T47D (cell line): ENCODE results near the gene SMARCB1.
A peak's percentile ranks its signal among the peaks of the same experiment; 100 is the strongest.

Experiments used
- DNase-seq, 2 experiments: peaks; one replicate each; pipeline versions ENCODE4 v3.0.0 to v3.0.0-alpha.2; 2011 to 2012; ENCODE audit warnings: low read depth in 1 of 2, low spot score in 1 of 2
- JUND ChIP-seq: IDR thresholded peaks from 2 replicates; pipeline ENCODE4 v1.6.1; 2012; ENCODE audit warnings: low read depth
- in situ Hi-C: cut with HindIII; loops from 2 replicates; pipeline ENCODE4 v1.10.0; 2016; ENCODE audit warnings: low sequenced_read_pairs, low pct_unique_long_range_greater_than_20kb

SMARCB1 gene

DNA sequence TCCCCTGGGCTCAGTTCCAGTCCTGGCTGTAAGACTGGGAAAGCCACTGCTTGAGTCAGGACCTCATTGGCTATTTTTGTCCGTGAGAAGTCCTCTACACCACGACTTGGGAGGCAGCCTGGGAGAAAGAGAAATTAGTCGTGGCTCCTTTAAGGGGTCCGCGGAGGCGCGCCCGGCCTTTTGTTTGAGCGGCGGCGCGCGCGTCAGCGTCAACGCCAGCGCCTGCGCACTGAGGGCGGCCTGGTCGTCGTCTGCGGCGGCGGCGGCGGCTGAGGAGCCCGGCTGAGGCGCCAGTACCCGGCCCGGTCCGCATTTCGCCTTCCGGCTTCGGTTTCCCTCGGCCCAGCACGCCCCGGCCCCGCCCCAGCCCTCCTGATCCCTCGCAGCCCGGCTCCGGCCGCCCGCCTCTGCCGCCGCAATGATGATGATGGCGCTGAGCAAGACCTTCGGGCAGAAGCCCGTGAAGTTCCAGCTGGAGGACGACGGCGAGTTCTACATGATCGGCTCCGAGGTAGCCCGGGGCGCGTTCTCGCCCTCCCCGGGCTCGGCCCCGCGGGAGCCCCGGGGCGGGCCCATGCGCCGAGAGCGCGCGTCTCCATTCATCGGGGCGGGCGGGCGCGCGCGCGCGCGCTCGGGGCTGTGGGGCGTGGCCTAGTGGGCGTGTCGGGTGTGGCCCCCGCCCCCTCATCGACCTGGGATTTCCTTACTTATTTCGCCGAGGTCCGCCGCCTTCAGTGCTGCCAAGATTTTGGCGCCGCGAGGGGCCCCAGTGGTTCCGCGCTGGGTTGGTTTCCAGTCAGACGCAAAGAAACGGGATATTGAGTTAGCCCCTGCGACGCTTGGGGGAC lies at the start of gene SMARCB1:
Gene SMARCB1, plus strand, starts transcription at position 215 of the 848 bp plus-strand sequence. Its CDS starts 204 bp downstream, at position 419.
- no peak for TF ChIP-seq JUND
- DNase-seq, result peak; percentile 75 to 90
- in situ Hi-C loops, result no loop called here

DNA sequence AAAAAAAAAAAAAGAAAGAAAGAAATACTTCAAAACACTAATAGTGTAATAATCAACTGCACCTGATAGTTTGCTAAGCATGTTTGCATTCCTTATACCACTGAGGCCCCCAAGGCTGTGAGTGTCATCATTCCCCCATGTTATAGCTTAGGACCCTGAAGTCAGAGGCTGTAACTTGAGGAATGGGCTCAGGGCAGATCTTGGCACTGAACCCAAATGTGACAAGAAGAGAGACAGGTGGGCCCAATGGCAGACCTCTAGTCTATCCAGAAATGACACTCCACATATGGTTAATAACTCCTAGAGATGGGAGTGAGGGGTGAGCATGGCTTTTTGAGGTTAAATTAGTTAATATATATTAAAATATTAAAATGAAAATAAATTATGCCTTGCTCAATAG lies 49.1 kb upstream of the SMARCB1 start:
- no peak for DNase-seq
- no peak for TF ChIP-seq JUND
- in situ Hi-C loops, result no loop called here

DNA sequence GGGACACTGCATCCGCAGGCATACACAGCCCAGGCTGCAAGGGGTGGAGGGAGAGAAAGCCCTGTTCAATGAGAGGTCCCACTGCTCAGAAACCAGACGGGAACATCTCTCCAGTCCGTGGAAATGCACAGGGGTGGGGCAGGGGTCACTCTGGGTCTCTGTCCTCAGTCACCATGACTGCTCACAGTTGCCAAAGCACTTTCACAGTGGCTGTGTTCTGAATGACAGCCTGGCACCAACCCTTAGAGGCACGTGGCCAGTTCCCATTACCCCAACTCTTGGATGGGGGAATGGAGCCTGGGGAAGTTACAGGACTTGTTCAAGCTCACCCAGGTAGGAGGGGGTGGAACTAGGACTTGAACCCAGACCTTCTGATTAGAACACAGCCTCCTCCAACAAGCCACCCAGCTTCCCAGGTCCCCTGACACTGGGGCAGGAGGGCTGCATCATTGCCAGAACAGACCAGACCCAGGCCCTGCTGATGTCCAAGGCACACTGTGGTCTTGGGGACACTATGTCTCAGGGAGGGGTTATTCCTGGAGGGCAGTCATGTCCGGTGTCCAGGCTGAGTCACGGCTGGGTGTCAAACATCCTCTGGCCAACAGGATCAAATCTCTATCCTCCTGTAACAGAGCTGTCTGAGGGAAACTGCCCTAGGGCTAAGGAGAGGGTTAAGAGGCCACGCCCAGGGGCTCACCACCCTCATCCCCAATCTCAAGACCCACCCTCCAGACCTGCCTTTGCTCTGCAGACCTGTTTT lies 44.1 kb upstream of the SMARCB1 start:
- in situ Hi-C loops, result no loop called here
- TF ChIP-seq JUND, result no peak
- DNase-seq, result no peak

DNA sequence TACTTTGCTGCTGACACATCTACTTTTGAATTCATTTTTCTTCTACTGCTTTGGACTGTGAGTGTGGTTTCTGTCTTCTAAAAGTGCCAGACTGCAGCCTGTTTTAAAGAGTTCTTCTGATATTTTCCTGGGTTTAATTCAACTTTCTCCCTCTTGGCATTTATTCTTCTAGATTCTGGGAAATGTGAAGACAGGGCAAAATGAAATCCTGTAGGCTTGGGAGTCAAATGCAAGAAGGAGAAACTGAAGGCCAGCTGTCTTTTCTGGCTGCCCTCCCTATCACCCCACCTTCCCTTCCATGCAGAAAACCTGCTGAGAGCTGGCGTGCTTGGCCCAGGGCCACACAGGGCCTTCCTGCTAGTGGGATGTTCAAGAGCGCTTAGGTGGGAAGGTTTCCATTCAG lies 43.5 kb upstream of the SMARCB1 start:
- in situ Hi-C loops, result no loop called here
- no peak for DNase-seq
- TF ChIP-seq JUND, result no peak

DNA sequence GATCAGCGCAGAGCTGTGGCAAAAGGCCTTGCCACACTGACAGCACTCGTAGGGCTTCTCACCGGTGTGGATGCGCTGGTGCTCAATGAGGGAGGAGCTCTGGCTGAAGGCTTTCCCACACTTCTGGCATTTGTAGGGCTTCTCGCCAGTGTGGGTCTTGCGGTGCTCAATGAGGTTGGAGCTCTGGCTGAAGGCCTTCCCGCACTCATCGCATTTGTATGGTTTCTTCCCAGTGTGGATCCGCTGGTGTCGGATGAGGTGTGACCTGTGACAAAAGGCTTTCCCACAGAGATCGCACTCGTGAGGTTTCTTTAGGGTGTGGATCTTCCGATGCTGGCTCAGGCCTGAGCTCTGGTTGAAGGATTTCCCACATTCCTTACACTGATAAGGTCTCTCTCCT lies 42.8 kb upstream of the SMARCB1 start:
- TF ChIP-seq JUND, result no peak
- no peak for DNase-seq
- in situ Hi-C loops, result no loop called here

DNA sequence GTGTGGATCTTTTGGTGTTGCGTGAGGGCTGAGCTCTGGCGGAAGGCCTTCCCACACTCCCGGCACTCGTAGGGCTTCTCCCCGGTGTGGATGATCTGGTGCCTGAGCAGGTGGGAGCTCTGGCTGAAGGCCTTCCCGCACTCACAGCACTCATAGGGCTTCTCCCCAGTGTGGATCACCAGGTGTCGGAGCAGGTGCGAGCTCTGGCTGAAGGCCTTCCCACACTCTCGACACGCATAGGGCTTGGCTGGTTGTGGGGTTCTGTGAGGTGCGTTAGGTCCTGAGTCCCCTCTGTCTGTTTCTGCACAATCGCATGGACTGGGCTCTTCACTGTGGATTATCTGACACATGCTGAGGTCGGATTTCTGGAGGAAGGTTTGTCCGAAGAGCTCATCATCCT lies 42.3 kb upstream of the SMARCB1 start:
- TF ChIP-seq JUND, result no peak
- no peak for DNase-seq
- in situ Hi-C loops, result no loop called here

DNA sequence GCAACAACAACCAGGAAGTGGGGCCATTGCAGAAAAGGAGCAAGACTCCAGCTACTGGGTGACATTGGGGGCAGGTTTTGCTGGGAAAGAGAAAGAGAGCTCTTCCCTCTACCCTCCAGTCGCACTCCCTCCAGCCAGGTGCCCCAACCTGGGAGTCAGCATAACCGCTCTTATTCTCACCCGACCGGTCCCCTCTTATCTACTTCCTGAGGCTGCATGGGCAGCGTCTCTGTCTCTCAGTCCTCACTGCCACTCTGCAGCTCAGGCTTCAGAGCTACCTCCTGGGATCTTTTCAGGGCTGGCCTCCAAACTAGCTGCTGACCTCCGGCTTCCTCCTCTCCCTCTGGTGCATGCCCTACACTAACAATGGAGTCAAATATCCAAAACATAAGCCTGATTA lies 41.0 kb upstream of the SMARCB1 start:
- no peak for DNase-seq
- no peak for TF ChIP-seq JUND
- in situ Hi-C loops, result no loop called here

DNA sequence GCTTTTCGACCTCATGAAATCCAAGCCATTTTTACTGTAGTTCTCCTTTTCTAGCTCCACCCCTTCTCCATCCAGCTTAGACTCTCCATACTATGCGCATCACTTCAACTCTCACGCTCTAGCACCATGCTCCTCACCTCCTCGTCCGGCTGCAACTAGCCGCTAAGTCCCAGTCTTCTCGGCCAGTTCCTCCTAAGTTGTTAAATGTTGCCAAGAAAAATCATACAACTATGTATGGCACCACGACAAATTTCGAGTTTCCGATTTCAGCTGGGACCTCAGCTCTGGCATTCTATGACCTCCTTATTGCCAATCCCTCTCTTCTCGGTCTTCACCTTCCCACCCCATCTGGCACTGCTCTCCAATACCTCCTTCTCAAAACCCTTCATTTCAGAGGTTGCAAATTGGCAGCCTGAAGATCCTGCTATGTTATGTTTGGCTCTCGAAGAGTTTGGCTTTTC lies 36.9 kb upstream of the SMARCB1 start:
- in situ Hi-C loops, result no loop called here
- no peak for TF ChIP-seq JUND
- no peak for DNase-seq

DNA sequence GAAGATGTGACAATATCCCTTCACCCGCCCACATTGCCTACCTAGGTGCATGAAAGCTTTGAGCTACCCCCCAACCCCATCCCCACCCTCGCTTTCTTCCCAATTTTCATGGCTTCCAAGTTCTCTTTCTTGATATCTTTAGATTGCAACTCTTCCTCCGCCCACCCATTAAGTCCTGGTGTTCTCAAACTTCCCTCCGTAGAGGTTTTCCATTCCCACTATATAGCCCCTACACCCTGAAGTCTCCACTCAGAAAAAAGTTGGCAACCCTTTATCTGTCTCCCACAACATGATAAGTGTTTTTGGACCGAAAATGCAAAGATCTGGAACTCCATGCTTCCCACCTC lies 36.4 kb upstream of the SMARCB1 start:
- no peak for DNase-seq
- TF ChIP-seq JUND, result no peak
- in situ Hi-C loops, result no loop called here

DNA sequence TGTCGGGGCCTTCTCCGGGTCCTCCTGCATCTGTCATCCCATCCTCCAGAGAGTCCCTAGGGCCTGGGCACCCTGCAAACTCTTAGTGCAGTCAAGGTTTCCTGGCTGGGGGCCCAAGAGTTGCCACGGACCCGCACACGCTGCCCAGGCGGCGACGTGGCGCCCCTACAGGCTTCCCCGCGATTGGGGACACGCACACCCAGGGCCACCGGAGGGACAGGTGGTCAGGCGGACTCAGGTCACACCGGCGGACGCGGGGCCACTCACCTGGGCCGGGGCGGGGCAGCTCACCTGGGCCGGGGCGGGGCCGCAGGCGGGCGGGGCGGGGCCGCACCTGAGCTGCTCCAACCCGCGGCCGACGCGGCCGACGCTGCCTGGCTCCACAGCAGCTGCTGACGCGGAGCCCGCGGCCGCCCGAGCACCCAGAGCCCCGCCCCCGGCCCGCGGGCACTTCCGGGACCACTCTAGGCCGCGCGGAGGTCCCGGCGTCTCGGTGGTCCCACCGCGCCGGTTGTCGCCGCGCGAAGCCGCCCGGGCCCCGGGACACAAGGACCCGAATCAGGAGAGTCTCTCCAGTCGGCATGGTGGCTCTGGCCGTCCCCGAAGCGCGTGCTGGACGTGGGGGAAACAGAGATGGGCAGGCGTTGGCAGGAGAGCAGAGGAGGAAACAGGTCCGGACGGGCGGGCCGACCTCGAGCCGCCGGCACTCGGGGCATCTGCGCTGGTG lies 35.9 kb upstream of the SMARCB1 start, which contains the start of gene ZNF70:
Gene ZNF70, minus strand, starts transcription at position 399 of the 727 bp plus-strand sequence. CDS start 5,972 bp downstream, outside the sequence.
- in situ Hi-C loops, result no loop called here
- peak; percentile 85 to 90 for DNase-seq
- TF ChIP-seq JUND, result no peak

DNA sequence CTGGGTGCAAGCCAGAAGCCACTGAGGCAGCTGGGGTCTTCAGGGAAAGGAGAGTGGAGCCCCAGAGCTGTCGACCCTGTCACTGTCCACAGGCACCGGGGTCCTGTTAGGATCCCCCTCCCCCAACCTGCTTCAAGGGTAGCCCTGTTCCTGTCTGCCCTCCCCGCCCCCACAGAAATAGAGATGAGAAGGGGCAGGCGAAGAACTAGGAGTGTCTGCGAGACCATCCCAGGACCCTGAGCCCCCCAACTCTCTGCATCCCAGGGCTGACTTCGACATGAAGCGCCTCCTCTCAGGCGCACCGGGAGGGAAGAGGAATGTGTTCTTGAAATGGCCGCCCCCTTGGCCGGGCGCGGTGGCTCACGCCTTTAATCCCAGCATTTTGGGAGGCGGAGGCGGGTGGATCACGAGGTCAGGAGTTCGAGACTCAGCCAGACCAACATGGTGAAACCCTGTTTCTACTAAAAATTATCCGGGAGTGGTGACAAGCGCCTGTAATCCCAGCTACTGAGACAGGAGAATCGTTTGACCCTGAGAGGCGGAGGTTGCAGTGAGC lies 35.2 kb upstream of the SMARCB1 start:
- in situ Hi-C loops, result no loop called here
- DNase-seq, result no peak
- no peak for TF ChIP-seq JUND

DNA sequence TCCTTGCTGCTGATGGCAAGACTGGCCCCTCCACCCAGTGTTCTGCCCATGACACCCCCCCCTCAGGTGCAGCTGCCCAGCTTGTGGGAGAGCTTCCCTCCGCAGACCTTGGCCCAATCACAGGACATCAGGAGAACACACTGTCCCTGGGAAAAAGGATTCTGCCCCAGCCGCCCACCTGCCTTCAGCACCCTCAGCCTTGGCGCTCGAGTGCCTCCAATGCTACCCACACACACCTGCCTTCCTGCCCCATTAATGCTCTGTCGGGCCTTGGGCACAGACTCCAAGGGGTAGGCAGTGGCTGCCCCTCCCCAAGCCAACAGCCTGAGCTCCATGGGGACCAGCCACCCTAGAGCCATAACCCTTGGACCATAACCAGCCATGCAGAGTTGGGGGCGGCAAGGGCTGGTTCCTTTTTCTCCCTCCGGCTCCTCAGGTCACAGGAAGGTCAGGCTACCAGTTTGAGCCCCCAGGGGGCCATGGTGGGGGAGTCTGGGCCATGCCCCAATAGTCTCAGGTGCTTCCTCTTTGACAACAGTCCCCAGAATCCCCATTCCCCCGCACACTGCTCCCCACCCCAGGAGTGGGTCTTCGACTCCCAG lies 34.6 kb upstream of the SMARCB1 start:
- in situ Hi-C loops, result no loop called here
- no peak for TF ChIP-seq JUND
- DNase-seq, result no peak

DNA sequence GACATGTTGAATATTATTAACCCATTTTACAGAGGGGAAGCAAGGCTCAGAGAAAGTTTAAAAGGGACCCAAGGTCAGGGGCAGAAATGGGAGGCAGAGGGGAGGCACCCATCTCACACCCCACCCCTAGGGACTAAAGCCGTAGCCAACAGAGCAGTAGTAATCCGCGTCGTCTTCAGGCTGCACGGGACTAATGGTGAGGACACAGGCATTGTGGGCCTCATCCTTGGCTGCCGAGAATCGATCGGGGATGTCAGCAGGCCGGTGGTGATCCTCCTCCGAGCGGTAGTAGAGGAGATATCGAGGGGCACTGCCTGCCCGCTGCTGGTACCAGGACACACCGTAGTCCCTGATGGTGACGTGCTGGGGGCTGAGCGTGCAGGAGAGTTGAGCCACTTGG lies 34.0 kb upstream of the SMARCB1 start:
- no peak for DNase-seq
- in situ Hi-C loops, result no loop called here
- no peak for TF ChIP-seq JUND
